Dermis microvascular lymphatic vessel endothelial cell (primary cell): ENCODE data around the gene CPEB2. TPM values are rescaled to one million over a fixed set of nuclear protein-coding genes. Genes with fewer than 3 reads are reported as not detected.
A peak's percentile ranks its signal among the peaks of the same experiment; 100 is the strongest.

ENCODE experiments used
- DNase-seq, 2 donors: peaks; one replicate each; pipeline versions ENCODE4 v3.0.0 to v3.0.0-alpha.2; 2010; ENCODE audit warnings: low read depth in 2 of 2
- total RNA-seq: library from RNA; depleted of rRNA; stranded (reverse); fragments of >200 nt; gene quantifications from 2 replicates; pipeline ENCODE4 v1.2.1, GENCODE V29; 2014

The CPEB2 gene
- 5.1 and 10.0 TPM in 2 replicates for total RNA-seq

DNA sequence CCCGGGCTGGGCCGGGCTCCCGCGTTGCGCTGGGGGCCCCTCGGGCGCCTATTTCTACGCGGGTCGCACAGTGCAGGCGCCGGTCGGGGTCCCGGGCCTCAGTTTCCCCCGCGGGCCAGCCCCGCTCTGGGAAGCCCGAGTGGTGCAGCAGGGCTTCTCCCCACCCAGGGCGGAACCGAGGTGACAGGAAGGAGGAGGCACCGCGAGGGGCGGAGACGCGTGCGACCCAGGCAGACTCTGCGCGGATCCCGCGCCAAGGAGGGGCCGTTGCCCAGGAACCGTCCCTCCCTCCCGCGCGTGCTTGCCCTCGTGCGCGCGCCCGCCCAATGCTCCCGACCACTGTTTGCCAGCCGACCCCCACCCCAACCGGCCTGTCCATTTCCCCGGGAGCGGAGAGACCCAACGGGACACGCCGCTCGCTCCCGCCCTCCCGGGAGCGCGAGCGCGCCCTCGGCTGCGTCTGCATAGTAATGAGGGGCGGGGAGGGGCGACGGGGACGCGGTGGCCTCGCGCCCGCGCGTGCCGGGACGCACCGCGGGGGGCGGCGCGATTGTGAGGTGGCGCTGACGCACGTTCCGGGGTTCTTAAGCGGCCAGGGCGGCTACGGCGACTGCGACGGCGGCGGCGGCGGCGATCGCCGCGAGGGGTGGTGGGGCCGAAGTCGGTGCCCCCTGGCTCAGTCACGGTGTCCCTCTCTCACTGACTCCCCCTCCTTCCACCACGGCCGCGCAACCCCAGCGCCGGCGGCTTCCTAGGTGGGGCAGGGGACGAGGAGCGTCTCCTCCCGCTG, at the start of gene CPEB2:
Gene CPEB2 (plus strand): TSS at position 613 of the 790 bp plus-strand sequence. CDS start 193 bp downstream, outside the sequence.
- DNase-seq: peak; percentile 80 to 95

- DNase-seq: no peak
Observed at GRCh38 chr4:14958436-14958835, 43.8 kb upstream of the CPEB2 start.

DNA sequence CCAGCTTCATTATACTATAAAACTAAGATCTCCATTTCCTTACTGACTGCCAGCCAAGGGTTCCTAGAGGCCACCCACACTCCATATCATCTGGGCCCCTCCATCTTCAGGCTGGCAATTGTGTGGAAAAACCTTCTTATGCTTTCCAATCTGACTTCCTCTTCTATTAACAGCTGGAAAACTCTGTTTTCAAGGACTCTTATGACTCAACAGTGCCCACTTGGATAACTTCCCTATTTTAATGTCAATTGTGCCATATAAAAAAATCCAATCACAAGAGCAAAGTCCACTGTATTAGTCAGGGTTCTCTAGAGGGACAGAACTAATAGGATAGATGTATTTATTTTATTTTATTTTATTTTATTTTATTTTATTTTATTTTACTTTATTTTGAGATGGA, 41.0 kb upstream of the CPEB2 start:
- no peak for DNase-seq

DNA sequence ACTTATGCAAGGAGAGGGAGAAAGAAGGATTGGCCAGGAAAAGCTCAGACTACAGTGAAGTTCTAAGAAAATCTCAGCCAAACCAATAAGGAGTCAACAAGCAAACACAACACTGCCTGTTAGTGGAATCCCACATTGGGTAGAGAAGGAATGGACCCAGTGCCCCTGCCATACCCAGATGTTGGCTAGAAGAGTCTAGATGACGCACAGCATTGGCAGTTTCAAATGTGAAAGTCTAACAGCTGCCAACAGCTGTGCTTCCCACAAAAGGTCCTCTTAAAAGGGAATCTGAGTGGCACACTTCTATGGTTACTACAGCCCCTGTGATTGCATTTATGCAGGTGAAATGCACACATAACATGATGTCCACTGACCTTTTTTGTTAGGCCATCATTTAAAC, 37.2 kb upstream of the CPEB2 start:
- no peak for DNase-seq

DNA sequence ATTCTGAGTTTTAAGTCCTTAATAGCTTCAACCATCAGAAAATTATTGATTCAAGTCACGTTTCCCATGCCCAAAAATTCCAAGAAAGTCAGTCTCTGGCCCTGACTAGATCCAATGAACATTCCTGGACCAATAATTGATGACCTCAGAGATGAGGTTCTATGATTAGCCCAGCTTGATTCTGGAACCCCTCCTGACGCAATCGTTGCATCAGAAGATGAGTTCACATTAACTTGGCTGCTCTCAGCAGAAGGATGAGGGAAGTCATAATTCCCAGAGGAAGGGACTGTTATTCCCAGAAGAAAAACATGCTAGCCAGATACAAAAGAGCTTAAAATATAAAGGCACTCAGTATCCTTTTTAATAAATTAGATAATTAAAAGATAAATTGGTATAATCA, 34.3 kb upstream of the CPEB2 start:
- DNase-seq: no peak

DNA sequence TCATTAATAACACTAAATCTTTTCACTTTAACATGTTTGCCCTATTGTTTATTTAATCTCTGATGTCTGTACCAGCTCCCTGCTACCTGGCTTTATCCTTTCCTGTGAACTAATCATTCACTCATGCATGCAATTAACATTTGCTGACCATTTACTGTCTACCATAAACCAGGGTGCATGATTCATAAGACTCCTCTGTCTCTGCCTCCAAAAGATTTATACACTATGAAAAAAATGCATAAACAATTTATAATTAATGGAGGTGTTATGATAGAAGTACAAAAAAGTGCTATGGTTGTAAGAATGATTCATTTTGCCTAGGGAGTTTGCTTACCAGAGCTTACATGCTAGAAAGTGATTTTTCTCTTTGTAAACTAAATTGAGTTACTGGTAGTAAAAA, 24.5 kb upstream of the CPEB2 start:
- no peak for DNase-seq

GRCh38 chr4:14984448-14984847, 17.8 kb upstream of the CPEB2 start:
- no peak for DNase-seq

- DNase-seq: no peak
Observed at GRCh38 chr4:14985161-14985560, 17.1 kb upstream of the CPEB2 start.

GRCh38 chr4:14985843-14986242, 16.4 kb upstream of the CPEB2 start:
- no peak for DNase-seq

DNA sequence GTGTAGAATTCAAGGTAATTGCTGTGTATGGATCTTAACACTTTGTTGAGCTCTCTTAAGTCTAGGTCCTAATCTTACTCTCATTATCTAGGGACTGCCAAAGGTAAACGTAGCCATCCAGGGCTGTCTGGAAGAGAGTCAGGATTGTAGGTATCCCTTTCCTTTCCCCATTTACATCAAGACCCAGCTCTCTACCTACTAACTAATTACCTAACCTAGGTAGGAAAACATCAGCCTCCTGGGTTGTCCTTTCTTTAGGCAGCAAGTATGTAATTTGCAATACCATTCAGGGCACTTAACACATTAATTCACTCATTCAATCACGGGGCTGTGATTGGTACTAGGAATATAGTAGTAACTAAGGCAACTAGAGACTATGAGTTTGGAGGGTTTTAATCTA, 15.2 kb upstream of the CPEB2 start:
- DNase-seq: no peak

- no peak for DNase-seq
Observed at GRCh38 chr4:14990484-14990883, 11.8 kb upstream of the CPEB2 start.

- peak in 1 of 2 donors; percentile 3 for DNase-seq
Observed at GRCh38 chr4:14994242-14994641, 8.0 kb upstream of the CPEB2 start.

DNA sequence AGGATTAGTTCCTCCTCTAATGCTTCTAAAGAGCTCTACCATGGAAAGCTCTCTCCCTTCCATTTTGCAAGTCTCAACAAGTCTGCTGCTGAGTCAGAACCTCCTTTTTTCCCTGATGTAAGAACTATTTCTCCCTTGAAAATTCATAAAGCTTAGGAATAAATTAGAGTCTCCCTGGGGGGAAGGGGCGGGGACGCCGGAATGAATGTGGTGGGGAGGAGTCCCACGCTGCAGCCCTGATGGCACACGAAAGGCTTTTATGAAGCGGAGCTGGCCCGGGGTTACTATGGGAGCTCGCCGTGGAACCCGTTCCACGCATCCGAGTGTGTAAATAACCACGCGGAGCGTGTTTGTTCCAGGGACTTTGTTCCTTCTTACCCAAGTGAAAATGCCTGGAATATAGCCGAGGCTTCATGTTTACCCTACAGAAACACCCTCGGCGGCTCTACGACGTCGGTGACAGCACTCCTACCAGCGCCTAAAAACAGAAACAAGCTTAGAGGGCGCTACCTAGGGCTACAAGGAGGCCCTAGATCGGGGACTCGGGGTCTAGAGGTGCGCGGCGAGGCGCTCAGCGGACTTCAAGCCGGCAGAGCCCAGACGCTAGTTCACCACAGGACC, 923 bp upstream of the CPEB2 start:
- DNase-seq: peak in 1 of 2 donors; percentile 80

- peak in 1 of 2 donors; percentile 74 for DNase-seq
Observed at GRCh38 chr4:15002659-15003400, 549 bp downstream of the CPEB2 start.

DNA sequence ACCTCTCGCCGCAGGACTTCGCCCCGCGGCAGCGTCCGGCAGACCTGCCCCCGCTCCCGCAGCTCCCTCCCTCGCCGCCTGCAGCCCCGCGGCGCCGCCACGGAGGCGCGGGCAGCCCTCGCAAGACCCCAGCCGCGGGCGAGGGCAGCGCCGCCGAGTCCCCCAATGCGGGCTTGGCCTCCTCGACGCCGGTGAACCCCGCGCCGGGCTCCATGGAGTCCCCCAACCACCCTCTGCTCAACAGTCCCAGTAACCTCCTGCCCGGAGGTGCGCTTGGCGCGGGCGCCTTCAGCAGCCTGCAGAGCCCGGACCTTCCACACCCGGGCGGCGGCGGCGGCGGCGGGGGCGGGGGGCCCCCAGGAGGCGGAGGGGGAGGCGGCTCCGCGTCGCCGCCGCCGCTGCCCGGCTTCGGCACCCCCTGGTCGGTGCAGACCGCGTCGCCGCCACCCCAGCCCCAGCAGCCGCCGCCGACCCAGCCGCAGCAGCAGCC, 1.2 kb downstream of the CPEB2 start:
- peak in 1 of 2 donors; percentile 51 for DNase-seq

GRCh38 chr4:15003891-15004738, 1.8 kb downstream of the CPEB2 start:
- DNase-seq: peak in 1 of 2 donors; percentile 45

DNA sequence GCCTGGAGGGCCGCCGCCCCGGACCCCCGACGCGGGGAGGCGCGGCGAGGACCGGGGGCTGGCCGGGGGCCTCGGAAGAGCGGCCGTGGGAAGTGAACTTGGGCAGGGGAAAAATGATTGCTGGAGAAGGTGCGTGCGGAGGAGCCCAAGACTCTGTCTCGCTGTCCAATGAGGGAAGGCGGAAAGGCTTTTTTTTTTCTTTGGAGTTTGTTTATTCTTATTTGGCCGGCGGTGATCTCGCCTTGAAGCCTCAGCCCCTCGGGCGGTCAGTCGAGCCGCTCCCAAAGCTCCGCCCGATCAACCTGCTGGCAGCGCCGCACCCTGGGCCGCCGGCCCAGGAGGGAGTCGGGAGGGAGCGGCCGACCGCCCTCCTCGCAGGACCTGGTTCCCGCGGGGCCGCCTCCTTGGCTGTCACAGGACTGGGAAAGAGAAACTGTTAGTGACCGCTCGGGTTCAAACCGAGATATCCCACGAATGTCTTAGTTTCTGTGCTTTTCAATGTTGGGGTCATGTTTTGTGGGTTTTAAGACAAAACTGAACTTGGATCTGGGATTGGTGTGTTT, 2.5 kb downstream of the CPEB2 start:
- DNase-seq: peak in 1 of 2 donors; percentile 74

DNA sequence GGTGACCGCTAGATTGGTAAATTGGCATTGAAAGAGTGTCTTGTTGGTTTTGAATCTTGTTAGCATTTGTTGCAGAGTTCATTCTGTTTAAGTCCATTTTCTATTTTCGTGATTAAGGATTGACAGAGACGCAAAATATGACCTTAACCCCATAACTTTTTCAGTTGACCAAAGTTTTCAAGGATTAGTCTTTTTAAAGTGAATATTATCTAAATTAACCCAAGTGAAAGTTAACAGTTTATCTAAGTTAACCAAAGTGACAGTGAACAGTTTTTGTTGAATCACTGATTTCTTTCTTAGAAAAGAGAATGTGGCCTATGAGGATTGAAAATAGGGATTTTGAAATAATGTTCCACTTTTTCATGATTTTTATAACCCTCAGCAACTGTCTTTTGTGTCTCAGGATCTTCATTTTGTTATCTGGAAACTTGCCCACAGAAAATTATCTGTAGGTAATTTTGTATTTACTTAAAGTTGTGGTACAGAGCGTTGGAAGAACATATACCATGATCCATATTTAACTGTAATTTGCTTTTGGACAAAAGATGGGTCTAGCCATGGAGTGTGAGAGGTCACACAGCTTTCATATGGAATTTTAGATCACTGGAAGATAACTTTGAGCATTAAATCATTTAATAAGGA, 3.3 kb downstream of the CPEB2 start:
- DNase-seq: no peak

- DNase-seq: peak in 1 of 2 donors; percentile 42
Observed at GRCh38 chr4:15006416-15007024, 4.2 kb downstream of the CPEB2 start.

DNA sequence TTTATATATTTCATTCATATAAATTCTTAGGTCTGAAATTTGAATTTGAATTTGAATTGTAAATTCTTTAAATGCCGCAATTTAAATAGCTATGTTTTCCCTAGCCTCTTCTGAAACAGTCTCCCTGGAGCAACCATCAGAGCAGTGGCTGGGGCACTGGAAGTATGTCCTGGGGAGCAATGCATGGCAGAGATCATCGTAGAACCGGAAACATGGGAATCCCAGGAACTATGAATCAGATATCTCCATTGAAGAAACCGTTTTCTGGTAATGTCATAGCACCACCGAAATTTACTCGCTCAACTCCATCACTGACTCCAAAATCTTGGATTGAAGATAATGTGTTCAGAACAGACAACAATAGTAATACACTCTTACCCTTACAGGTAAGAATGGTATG, 4.9 kb downstream of the CPEB2 start:
- peak in 1 of 2 donors; percentile 41 for DNase-seq
